HCT116 (cell line): ENCODE measurements around the gene LGALS12. TPM values are rescaled to one million over a fixed set of nuclear protein-coding genes. Genes with fewer than 3 reads are reported as not detected.

Experiments
- ATAC-seq: fragments of 200-7000 bp; cut with Tn5 transposase; 2 replicates; pipeline ENCODE4 v1.9.1; 2020; ENCODE audit warnings: mild to moderate bottlenecking, moderate library complexity
- BruUV-seq: library from RNA; stranded (reverse); fragments of 400-500 nt; replicated peaks from 2 replicates; lab custom pipeline; 2021; lab: Mats Ljungman, UMichigan
- CTCF ChIA-PET: fragments of 300-600 bp; sonication (Branson Sonifier 250); formaldehyde crosslinking; loops from one replicate; lab custom pipeline; 2021; ENCODE audit warnings: antibody characterized with exemption; lab: Charles Lee
- POLR2A ChIA-PET: fragments of 300-600, 350-600 bp; sonication (Branson Sonifier 250); formaldehyde crosslinking; loops from one replicate; lab custom pipeline; 2021; ENCODE audit warnings: antibody characterized with exemption; lab: Charles Lee
- RAD21 ChIA-PET, 2 experiments: fragments of 300-600 bp; sonication (Branson Sonifier 250); formaldehyde crosslinking; loops; one replicate each; lab custom pipeline; 2023; ENCODE audit warnings: low total read pairs in 2 of 2; ENCODE audit not compliant: uncharacterized antibody in 2 of 2, unreplicated experiment in 2 of 2, low non-redundant PET in 1 of 2; lab: Charles Lee
- DNase-seq: peaks from one replicate; pipeline ENCODE4 v3.0.0-alpha.2; 2010; ENCODE audit warnings: low read depth, low spot score
- H2AFZ ChIP-seq: fragments of 200-600 bp; shearing (Covaris generic), sonication (generic); 2 replicates; pipeline ENCODE4 v1.6.1; 2017; ENCODE audit warnings: low read depth, mixed run types, mixed read lengths, antibody characterized with exemption, low read length; ENCODE audit not compliant: poor library complexity, severe bottlenecking
- H3K27ac ChIP-seq: 2 replicates; pipeline ENCODE4 v1.5.1; 2012; ENCODE audit warnings: low read depth, low read length
- H3K27me3 ChIP-seq: fragments of 200-600 bp; sonication (generic); 2 replicates; pipeline ENCODE4 v1.6.1; 2016; ENCODE audit warnings: mixed run types, low read length, mixed read lengths; ENCODE audit not compliant: insufficient read depth
- H3K36me3 ChIP-seq, 2 experiments: fragments of 200-500 bp in 1 of 2; fragments of 200-600 bp in 1 of 2; sonication (Bioruptor generic) in 1 of 2; sonication (generic) in 1 of 2; 2 replicates each; pipeline versions ENCODE4 v1.5.1 to v1.6.1; 2014 to 2016; ENCODE audit warnings: low read length in 2 of 2, inconsistent platforms in 1 of 2, mixed read lengths in 1 of 2, mixed run types in 1 of 2; ENCODE audit not compliant: insufficient read depth in 2 of 2, control insufficient read depth in 1 of 2
- H3K4me1 ChIP-seq, 2 experiments: fragments of 200-600 bp in 1 of 2; sonication (generic) in 1 of 2; 2 replicates each; pipeline versions ENCODE4 v1.5.1 to v1.6.1; 2012 to 2017; ENCODE audit warnings: low read length in 2 of 2, inconsistent platforms in 1 of 2, mild to moderate bottlenecking in 1 of 2, mixed read lengths in 1 of 2, mixed run types in 1 of 2, moderate library complexity in 1 of 2; ENCODE audit not compliant: insufficient read depth in 2 of 2, control insufficient read depth in 1 of 2
- H3K4me2 ChIP-seq: fragments of 200-600 bp; sonication (generic); 2 replicates; pipeline ENCODE4 v1.6.1; 2017; ENCODE audit warnings: mixed run types, low read length, mixed read lengths
- H3K4me3 ChIP-seq, 2 experiments: fragments of 200-600 bp in 1 of 2; sonication (generic) in 1 of 2; replicated peaks in 1 of 2; 2 replicates each; pipeline ENCODE4 v1.5.1; 2011 to 2016; ENCODE audit warnings: low read length in 2 of 2, control low read depth in 1 of 2, low read depth in 1 of 2, mild to moderate bottlenecking in 1 of 2, mixed read lengths in 1 of 2, mixed run types in 1 of 2
- H3K79me2 ChIP-seq: fragments of 200-600 bp; sonication (generic); 2 replicates; pipeline ENCODE4 v1.6.1; 2017; ENCODE audit warnings: mild to moderate bottlenecking, mixed run types, low read length, moderate library complexity, mixed read lengths; ENCODE audit not compliant: insufficient read depth
- H3K9ac ChIP-seq: fragments of 200-600 bp; sonication (generic); 2 replicates; pipeline ENCODE4 v1.6.1; 2016; ENCODE audit warnings: low read length, mixed read lengths
- H3K9me2 ChIP-seq: fragments of 200-600 bp; sonication (generic), shearing (Covaris generic); 2 replicates; pipeline ENCODE4 v1.6.1; 2017; ENCODE audit warnings: mixed run types, mild to moderate bottlenecking, moderate library complexity; ENCODE audit not compliant: insufficient read depth
- H3K9me3 ChIP-seq, 2 experiments: fragments of 200-500 bp in 1 of 2; fragments of 200-600 bp in 1 of 2; sonication (Bioruptor generic) in 1 of 2; sonication (generic) in 1 of 2; 2 replicates each; pipeline ENCODE4 v1.6.1; 2014 to 2017; ENCODE audit warnings: low read length in 2 of 2, mixed read lengths in 2 of 2, inconsistent platforms in 1 of 2, low read depth in 1 of 2, mild to moderate bottlenecking in 1 of 2, mixed run types in 1 of 2, moderate library complexity in 1 of 2; ENCODE audit not compliant: control insufficient read depth in 1 of 2, insufficient read depth in 1 of 2
- H4K20me1 ChIP-seq: fragments of 200-600 bp; sonication (generic), shearing (Covaris generic); 2 replicates; pipeline ENCODE4 v1.6.1; 2017; ENCODE audit warnings: mixed run types, mild to moderate bottlenecking, moderate library complexity; ENCODE audit not compliant: insufficient read depth
- ATF3 ChIP-seq: IDR thresholded peaks from 2 replicates; pipeline ENCODE4 v1.6.1; 2012
- CTCF ChIP-seq, 3 experiments: fragments of 200-600 bp in 1 of 3; sonication (generic) in 1 of 3; IDR thresholded peaks in 2 of 3; conservative IDR thresholded peaks in 1 of 3; 2 replicates each; pipeline ENCODE4 v1.5.1; 2012 to 2017; ENCODE audit warnings: low read depth in 2 of 3, low read length in 2 of 3, antibody characterized with exemption in 1 of 3, borderline replicate concordance in 1 of 3, control low read depth in 1 of 3, mild to moderate bottlenecking in 1 of 3, mixed read lengths in 1 of 3, mixed run types in 1 of 3, moderate library complexity in 1 of 3; ENCODE audit not compliant: insufficient read depth in 1 of 3
- EGR1 ChIP-seq: IDR thresholded peaks from 2 replicates; pipeline ENCODE4 v1.6.1; 2012; ENCODE audit warnings: low read depth
- ELF1 ChIP-seq: IDR thresholded peaks from 2 replicates; pipeline ENCODE4 v1.6.1; 2012; ENCODE audit warnings: low read depth, borderline replicate concordance
- POLR2A ChIP-seq: IDR thresholded peaks from 2 replicates; pipeline ENCODE4 v1.7.0; 2011; ENCODE audit warnings: borderline replicate concordance; ENCODE audit not compliant: insufficient read depth, insufficient read length; ENCODE audit errors: extremely low read depth
- SIN3A ChIP-seq: IDR thresholded peaks from 2 replicates; pipeline ENCODE4 v1.6.1; 2012; ENCODE audit warnings: low read depth
- SP1 ChIP-seq: IDR thresholded peaks from 2 replicates; pipeline ENCODE4 v1.6.1; 2012; ENCODE audit warnings: low read depth
- SRF ChIP-seq: IDR thresholded peaks from 2 replicates; pipeline ENCODE4 v1.6.1; 2012; ENCODE audit warnings: low read depth
- TCF7L2 ChIP-seq: IDR thresholded peaks from 2 replicates; pipeline ENCODE4 v1.7.0; 2011; ENCODE audit warnings: borderline replicate concordance, inconsistent platforms; ENCODE audit not compliant: insufficient read depth, insufficient read length; ENCODE audit errors: extremely low read depth
- ZNF274 ChIP-seq: fragments of 200-500 bp; sonication (Bioruptor generic); IDR thresholded peaks from 2 replicates; pipeline ENCODE4 v1.6.1; 2014; ENCODE audit warnings: mild to moderate bottlenecking, low read depth, low read length, inconsistent platforms
- intact Hi-C: fragments of 100-400 bp; cut with micrococcal nuclease; formaldehyde crosslinking; loops from 2 replicates; pipeline ENCODE4 v1.10.0; 2022
- total RNA-seq: library from RNA; stranded (reverse); gene quantifications from one replicate; pipeline ENCODE4 v1.2.1, GENCODE V29; 2021; ENCODE audit not compliant: unreplicated experiment

Gene LGALS12
- total RNA-seq, 1 experiment from 2014 or later: not detected

GRCh38 chr11:63551091-63551888, 45.4 kb downstream of the LGALS12 start:
- no peaks in the 10 kb centered on the region for H3K79me2 ChIP-seq
- intact Hi-C loops: no loop called here
- POLR2A ChIA-PET: no interaction called here
- H3K27me3 ChIP-seq: no peaks in the 10 kb centered on the region
- BruUV-seq: no TSS peak
- no peaks in the 10 kb centered on the region for H3K4me1 ChIP-seq
- RAD21 ChIA-PET: no interaction called here
- H3K9me3 ChIP-seq: no peaks in the 10 kb centered on the region
- CTCF ChIA-PET: no interaction called here
- H2AFZ ChIP-seq: no peak overlapping the region
- H3K36me3 ChIP-seq: no peaks in the 10 kb centered on the region
- no peak overlapping the region for H3K4me3 ChIP-seq
- DNase-seq (no peak), ATAC-seq (no peak)
- no peak overlapping the region for H3K9ac ChIP-seq
- no peaks in the 10 kb centered on the region for H4K20me1 ChIP-seq
- H3K4me2 ChIP-seq: no peak overlapping the region
- no peak overlapping the region for H3K27ac ChIP-seq
- H3K9me2 ChIP-seq: no peaks in the 10 kb centered on the region
- TF ChIP-seq ELF1 (no peak), SIN3A (no peak), ATF3 (no peak), SP1 (no peak), CTCF (IDR thresholded peaks at IDR 0.05 in 2 of 3, conservative IDR thresholded peaks at IDR 0.05 in 1 of 3; ENCODE audit: borderline replicate concordance in 1 of 3, insufficient read depth in 1 of 3, low read depth in 2 of 3, low read length in 2 of 3) (no peak), SRF (no peak)
- TF ChIP-seq, all 23 proteins: peak for 0

- DNase-seq (no peak), ATAC-seq (no peak)
- Histone ChIP-seq H3K9me2 (no peaks in the 10 kb centered on the region), H3K4me1 (no peaks in the 10 kb centered on the region), H3K36me3 (no peaks in the 10 kb centered on the region), H3K27ac (no peak overlapping the region), H3K27me3 (no peaks in the 10 kb centered on the region), H3K4me2 (no peak overlapping the region), H4K20me1 (no peaks in the 10 kb centered on the region), H3K9me3 (no peaks in the 10 kb centered on the region), H3K4me3 (no peak overlapping the region), H3K9ac (no peak overlapping the region), H2AFZ (no peak overlapping the region), H3K79me2 (no peaks in the 10 kb centered on the region)
- POLR2A ChIA-PET: no interaction called here
- TF ChIP-seq POLR2A: no peak
- no peak for TF ChIP-seq ZNF274
- TF ChIP-seq SP1: no peak
- TF ChIP-seq EGR1: no peak
- no peak for TF ChIP-seq TCF7L2
- intact Hi-C loops: no loop called here
- CTCF ChIA-PET: no interaction called here
- BruUV-seq: no TSS peak
- RAD21 ChIA-PET: no interaction called here
Measured at GRCh38 chr11:63551889-63552266, 46.0 kb downstream of the LGALS12 start.
